HEK293 (cell line): ENCODE measurements around the gene LSS.

Experiments
- CTCF ChIP-seq: fragments of 450-650 bp; formaldehyde crosslinking; IDR thresholded peaks from 2 replicates; pipeline ENCODE4 v1.5.1; 2016; ENCODE audit warnings: missing biosample characterization, missing genetic modification characterization
- PATZ1 ChIP-seq: fragments of 450-650 bp; formaldehyde crosslinking; IDR thresholded peaks from 2 replicates; pipeline ENCODE4 v1.5.1; 2016; ENCODE audit warnings: missing biosample characterization, missing genetic modification characterization
- ZBTB44 ChIP-seq: fragments of 450-650 bp; IDR thresholded peaks from 2 replicates; pipeline ENCODE4 v1.5.1; 2018; ENCODE audit warnings: missing biosample characterization, mild to moderate bottlenecking, missing genetic modification characterization
- ZBTB6 ChIP-seq: fragments of 450-650 bp; formaldehyde crosslinking; IDR thresholded peaks from 2 replicates; pipeline ENCODE4 v1.5.1; 2017; ENCODE audit warnings: missing biosample characterization, missing genetic modification characterization
- ZNF133 ChIP-seq: fragments of 450-650 bp; formaldehyde crosslinking; IDR thresholded peaks from 2 replicates; pipeline ENCODE4 v1.5.1; 2016; ENCODE audit warnings: missing biosample characterization, missing genetic modification characterization
- ZNF404 ChIP-seq: fragments of 450-650 bp; formaldehyde crosslinking; IDR thresholded peaks from 2 replicates; pipeline ENCODE4 v1.5.1; 2017; ENCODE audit warnings: missing biosample characterization, missing genetic modification characterization
- ZNF513 ChIP-seq: fragments of 450-650 bp; IDR thresholded peaks from 2 replicates; pipeline ENCODE4 v1.5.1; 2018; ENCODE audit warnings: missing biosample characterization, missing genetic modification characterization
- ZNF707 ChIP-seq: fragments of 450-650 bp; formaldehyde crosslinking; IDR thresholded peaks from 2 replicates; pipeline ENCODE4 v1.5.1; 2016; ENCODE audit warnings: missing biosample characterization, missing genetic modification characterization

- TF ChIP-seq ZNF404 (no peak), ZBTB6 (tag by site-specific recombination) (no peak), CTCF (tag by site-specific recombination) (no peak), ZBTB44 (tag by site-specific recombination) (no peak), ZNF513 (tag by site-specific recombination) (no peak), PATZ1 (tag by site-specific recombination) (no peak), ZNF707 (no peak), ZNF133 (tag by site-specific recombination) (no peak)
Measured at GRCh38 chr21:46226920-46227599, 1.5 kb downstream of the LSS start.
